ENCODE measurements around the gene SNAI1. TPM values are rescaled to one million over a fixed set of nuclear protein-coding genes. Genes with fewer than 3 reads are reported as not detected.
A peak's percentile ranks its signal among the peaks of the same experiment; 100 is the strongest.
"Not testable (repeated sequence)": the region's sequence is repeated elsewhere in the genome, so short reads cannot be mapped to it uniquely, and the experiment has no call there.

SNAI1 gene
- total RNA-seq, 4 donors from 2014 or later, result 0.83 to 5.3 (median 3.0) TPM

- no peak overlapping the region for H3K4me3 ChIP-seq
- H3K4me1 ChIP-seq, result peaks cover 2 to 8% (median 4%) of the 10 kb centered on the region in 4 donors
- no peak for TF ChIP-seq POLR2A (IDR thresholded peaks at IDR 0.05; ENCODE audit: low read depth)
- no peak for TF ChIP-seq CTCF (IDR thresholded peaks at IDR 0.05)
- TF ChIP-seq POLR2AphosphoS5 (IDR thresholded peaks at IDR 0.05), result no peak
- TF ChIP-seq EP300 (IDR thresholded peaks at IDR 0.05), result no peak
- H3K27me3 ChIP-seq, result no peaks in the 10 kb centered on the region
- WGBS, result 58% methylated on average over 4 of the region's 4 CpGs
- intact Hi-C loops (cut with DNase I), result no loop called here
- no peaks in the 10 kb centered on the region for H3K9me3 ChIP-seq
- H3K36me3 ChIP-seq, result no peaks in the 10 kb centered on the region
- H3K27ac ChIP-seq (replicated peaks in 1 of 4), result no peak overlapping the region
- no peak for DNase-seq (ENCODE audit: extremely low spot score)
These were observed 8.8 kb upstream of the SNAI1 start for GRCh38 chr20:49973981-49974380.

GRCh38 chr20:49976542-49976941 lies 6.2 kb upstream of the SNAI1 start:
- Histone ChIP-seq H3K4me3 (no peak overlapping the region), H3K4me1 (peaks cover 4 to 10% (median 9%) of the 10 kb centered on the region in 4 donors), H3K36me3 (no peaks in the 10 kb centered on the region), H3K27ac (replicated peaks in 1 of 4) (no peak overlapping the region), H3K27me3 (no peaks in the 10 kb centered on the region), H3K9me3 (no peaks in the 10 kb centered on the region)
- intact Hi-C loops (cut with DNase I), result no loop called here
- DNase-seq (ENCODE audit: extremely low spot score), result no peak
- TF ChIP-seq EP300 (IDR thresholded peaks at IDR 0.05), result no peak
- TF ChIP-seq CTCF (IDR thresholded peaks at IDR 0.05), result no peak
- no peak for TF ChIP-seq POLR2A (IDR thresholded peaks at IDR 0.05; ENCODE audit: low read depth)
- no peak for TF ChIP-seq POLR2AphosphoS5 (IDR thresholded peaks at IDR 0.05)
- 75% methylated on average over 2 of the region's 2 CpGs for WGBS

- WGBS, result 100% methylated on average over 1 of the region's 2 CpGs
- H3K4me3 ChIP-seq; intact Hi-C loops (cut with DNase I): not testable (repeated sequence)
These were observed 5.0 kb upstream of the SNAI1 start for GRCh38 chr20:49977740-49978139.

GRCh38 chr20:49978685-49979029 lies 4.1 kb upstream of the SNAI1 start:
- H3K4me3 ChIP-seq, result peak overlapping the region in 1 of 4 donors; percentile 36
- no peak overlapping the region for H3K27ac ChIP-seq (replicated peaks in 1 of 4)
- intact Hi-C loops (cut with DNase I), result loop anchor here (1.0 kb wide), 1 partner anchor 93 kb away; no protein-coding TSS in a partner anchor
- H3K9me3 ChIP-seq, result no peaks in the 10 kb centered on the region
- no peak for TF ChIP-seq POLR2AphosphoS5 (IDR thresholded peaks at IDR 0.05)
- TF ChIP-seq POLR2A (IDR thresholded peaks at IDR 0.05; ENCODE audit: low read depth), result no peak
- TF ChIP-seq EP300 (IDR thresholded peaks at IDR 0.05), result no peak
- no peak for TF ChIP-seq CTCF (IDR thresholded peaks at IDR 0.05)
- H3K36me3 ChIP-seq, result no peaks in the 10 kb centered on the region
- H3K4me1 ChIP-seq, result peaks cover 22 to 31% (median 29%) of the 10 kb centered on the region in 4 donors
- 94% methylated on average over 3 of the region's 3 CpGs for WGBS
- no peak for DNase-seq (ENCODE audit: extremely low spot score)
- H3K27me3 ChIP-seq, result no peaks in the 10 kb centered on the region

More at GRCh38 chr20:49977740-49978139, 5.0 kb upstream of the SNAI1 start:
- not testable (repeated sequence) for DNase-seq (ENCODE audit: extremely low spot score); H3K36me3 ChIP-seq; H3K27me3 ChIP-seq; H3K27ac ChIP-seq (replicated peaks in 1 of 4); H3K9me3 ChIP-seq
- peaks cover 13 to 22% (median 20%) of the 10 kb centered on the region in 4 donors for H3K4me1 ChIP-seq

- Histone ChIP-seq H3K27me3 (no peaks in the 10 kb centered on the region), H3K9me3 (no peaks in the 10 kb centered on the region), H3K36me3 (no peaks in the 10 kb centered on the region), H3K27ac (replicated peaks in 1 of 4) (peak overlapping the region in 1 of 4 donors; percentile 15), H3K4me1 (peaks cover 25 to 37% (median 35%) of the 10 kb centered on the region in 4 donors), H3K4me3 (peak overlapping the region; percentile 36 to 43 (median 39))
- intact Hi-C loops (cut with DNase I), result loop anchor here (1.0 kb wide), 1 partner anchor 92 kb away; no protein-coding TSS in a partner anchor
- WGBS, result 41% methylated on average over 14 of the region's 37 CpGs
- TF ChIP-seq CTCF (IDR thresholded peaks at IDR 0.05), result peak in 2 of 3 experiments; percentile 98 to 100
- no peak for TF ChIP-seq EP300 (IDR thresholded peaks at IDR 0.05)
- no peak for TF ChIP-seq POLR2AphosphoS5 (IDR thresholded peaks at IDR 0.05)
- TF ChIP-seq POLR2A (IDR thresholded peaks at IDR 0.05; ENCODE audit: low read depth), result no peak
- DNase-seq (ENCODE audit: extremely low spot score), result no peak
These were observed 3.5 kb upstream of the SNAI1 start for GRCh38 chr20:49979030-49979832.
